SK-N-SH (cell line): ENCODE measurements around the gene IAPP.

Experiments
- CTCF ChIP-seq: fragments of 200-600 bp; sonication (generic); IDR thresholded peaks from 2 replicates; pipeline ENCODE4 v1.6.1; 2017; ENCODE audit warnings: antibody characterized with exemption, mild to moderate bottlenecking, moderate library complexity
- EZH2phosphoT487 ChIP-seq: fragments of 200-600 bp; sonication (generic); IDR thresholded peaks from 2 replicates; pipeline ENCODE4 v1.6.1; 2017; ENCODE audit warnings: low read depth, mixed run types, mild to moderate bottlenecking, antibody characterized with exemption, moderate library complexity, borderline replicate concordance
- GATA2 ChIP-seq: sonication (generic); formaldehyde crosslinking; IDR thresholded peaks from 2 replicates; pipeline ENCODE4 v1.5.0; 2020; ENCODE audit warnings: mild to moderate bottlenecking, missing genetic modification reagents
- MAX ChIP-seq: IDR thresholded peaks from 2 replicates; pipeline ENCODE4 v1.4.0; 2012; ENCODE audit warnings: low read depth
- RFX5 ChIP-seq: IDR thresholded peaks from 2 replicates; pipeline ENCODE4 v1.6.1; 2012; ENCODE audit warnings: mild to moderate bottlenecking, improper control_type of control experiment, low read length
- SMC3 ChIP-seq: IDR thresholded peaks from 2 replicates; pipeline ENCODE4 v1.6.1; 2012; ENCODE audit warnings: low read depth, low read length, improper control_type of control experiment
- TCF12 ChIP-seq: IDR thresholded peaks from 2 replicates; pipeline ENCODE4 v1.4.0; 2012
- YY1 ChIP-seq: IDR thresholded peaks from 2 replicates; pipeline ENCODE4 v1.4.0; 2012; ENCODE audit warnings: low read depth, mild to moderate bottlenecking

- TF ChIP-seq RFX5 (no peak), CTCF (no peak), GATA2 (CRISPR knock-in tag) (no peak), MAX (no peak), EZH2phosphoT487 (no peak), SMC3 (no peak), YY1 (no peak), TCF12 (no peak)
These were observed 41.9 kb upstream of the IAPP start for GRCh38 chr12:21330682-21331253.
